Stimulated activated CD4-positive, alpha-beta T cell treated with anti-CD3 and anti-CD28 coated beads, Interleukin-2, amount 100 ng/mL, for 4 hours (primary cell): ENCODE results near the gene GPX3.

ENCODE experiments used
- DNase-seq: peaks from one replicate; pipeline ENCODE4 v3.0.0-alpha.2; 2020; ENCODE audit warnings: low read depth

The GPX3 gene

DNA sequence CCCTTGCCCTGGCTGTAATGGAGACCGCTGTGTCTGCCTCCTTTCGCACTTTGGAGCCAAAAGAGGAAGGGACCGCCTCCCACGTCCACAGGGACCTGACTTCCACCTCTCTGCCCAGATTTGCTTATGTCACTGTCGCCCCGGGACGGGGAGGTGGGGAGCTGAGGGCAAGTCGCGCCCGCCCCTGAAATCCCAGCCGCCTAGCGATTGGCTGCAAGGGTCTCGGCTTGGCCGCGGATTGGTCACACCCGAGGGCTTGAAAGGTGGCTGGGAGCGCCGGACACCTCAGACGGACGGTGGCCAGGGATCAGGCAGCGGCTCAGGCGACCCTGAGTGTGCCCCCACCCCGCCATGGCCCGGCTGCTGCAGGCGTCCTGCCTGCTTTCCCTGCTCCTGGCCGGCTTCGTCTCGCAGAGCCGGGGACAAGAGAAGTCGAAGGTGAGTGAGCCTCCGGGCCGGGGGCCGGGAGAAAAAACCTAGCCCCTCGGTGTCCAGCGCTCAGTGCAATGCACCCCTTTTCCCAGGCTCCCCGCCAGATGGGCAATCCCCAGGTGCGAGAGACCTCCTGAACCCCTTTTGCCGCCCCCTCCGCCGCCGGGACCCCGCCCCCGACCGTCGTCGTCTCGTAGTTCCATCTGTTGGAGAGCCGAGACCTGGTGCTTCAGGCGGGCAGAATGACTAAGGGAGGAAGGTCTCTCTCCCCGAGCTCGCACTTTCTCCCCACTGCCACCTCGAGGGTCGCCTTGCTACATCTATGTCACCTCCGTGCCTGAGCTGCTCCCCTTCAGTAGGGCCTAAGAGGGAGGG is at the start of gene GPX3:
Gene GPX3, plus strand, starts transcription at position 288 of the 807 bp plus-strand sequence. Its CDS starts 64 bp downstream, at position 352.
- DNase-seq: no peak

- DNase-seq: no peak
Observed at GRCh38 chr5:150978590-150978989, 41.8 kb upstream of the GPX3 start.

DNA sequence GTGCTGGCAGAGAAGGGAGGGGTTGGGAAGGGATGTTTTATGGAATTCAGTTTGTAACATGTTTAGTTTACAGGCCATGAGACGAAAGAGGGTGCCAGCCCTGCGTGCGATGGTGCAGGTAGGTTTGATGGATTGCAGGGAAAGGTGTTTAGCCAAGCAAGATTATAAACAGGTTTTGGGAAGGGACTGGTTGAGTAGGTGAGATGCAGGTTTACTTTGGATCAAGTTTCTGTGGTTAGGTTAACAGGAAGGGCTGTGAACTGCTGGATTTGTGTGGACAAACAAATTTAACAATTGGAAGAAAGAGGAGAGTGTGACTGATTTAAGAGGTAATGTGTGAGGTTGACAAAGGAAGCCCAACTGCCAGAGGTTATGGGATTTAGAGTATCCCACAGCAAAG is 32.6 kb upstream of the GPX3 start:
- DNase-seq: no peak

- no peak for DNase-seq
Observed at GRCh38 chr5:150989695-150990094, 30.7 kb upstream of the GPX3 start.

GRCh38 chr5:150992705-150993104 is 27.7 kb upstream of the GPX3 start:
- DNase-seq: no peak

GRCh38 chr5:150993422-150993821 is 27.0 kb upstream of the GPX3 start:
- no peak for DNase-seq

DNA sequence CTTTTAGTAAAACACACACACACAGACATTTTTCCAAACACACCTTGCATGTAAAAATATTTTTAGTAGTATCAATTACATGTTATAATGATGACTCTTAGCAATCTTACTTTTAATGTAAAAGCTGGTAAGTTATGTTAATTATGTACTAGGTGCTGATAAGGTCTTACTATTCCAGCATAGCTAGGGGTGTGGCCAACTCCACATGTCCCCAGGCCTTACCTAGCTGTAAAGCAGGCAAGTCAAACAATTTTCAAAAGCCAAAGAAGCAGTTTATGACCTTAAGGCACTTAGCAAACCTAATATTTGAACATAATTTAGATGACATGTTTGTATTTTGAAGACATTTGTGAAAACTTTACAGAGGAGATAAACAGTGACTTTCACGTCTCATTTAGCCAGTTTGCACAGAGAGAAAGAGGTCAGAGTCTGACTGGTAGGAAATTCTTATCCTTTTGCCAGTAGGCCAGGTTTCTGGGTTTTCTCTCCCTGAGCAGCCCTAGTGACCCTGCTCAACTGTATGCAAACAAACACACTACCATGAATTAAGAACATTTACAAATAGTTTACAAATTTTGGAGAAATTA is 26.5 kb upstream of the GPX3 start:
- DNase-seq: no peak

GRCh38 chr5:150999704-151000442 is 20.5 kb upstream of the GPX3 start:
- DNase-seq: no peak

DNA sequence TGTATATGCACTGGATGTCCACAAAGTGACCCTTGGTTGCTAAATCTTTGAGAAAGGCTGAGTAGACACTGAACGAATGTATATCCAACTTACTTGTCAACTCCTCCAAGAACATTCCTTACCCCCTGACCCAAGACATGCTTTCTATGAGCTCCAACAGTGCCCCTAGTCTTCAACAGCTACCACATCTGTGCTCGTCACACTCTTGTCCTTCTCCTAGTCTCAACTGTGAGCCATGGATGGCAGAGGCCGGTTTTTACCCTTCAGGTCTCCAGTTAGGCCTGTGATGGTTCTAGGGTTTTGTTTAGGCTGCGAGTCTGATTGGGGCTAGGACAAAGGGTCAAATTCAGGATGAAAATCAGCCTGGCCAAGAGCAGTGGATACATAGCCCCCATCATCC is 19.0 kb upstream of the GPX3 start:
- no peak for DNase-seq

GRCh38 chr5:151002250-151002649 is 18.1 kb upstream of the GPX3 start:
- DNase-seq: no peak

DNA sequence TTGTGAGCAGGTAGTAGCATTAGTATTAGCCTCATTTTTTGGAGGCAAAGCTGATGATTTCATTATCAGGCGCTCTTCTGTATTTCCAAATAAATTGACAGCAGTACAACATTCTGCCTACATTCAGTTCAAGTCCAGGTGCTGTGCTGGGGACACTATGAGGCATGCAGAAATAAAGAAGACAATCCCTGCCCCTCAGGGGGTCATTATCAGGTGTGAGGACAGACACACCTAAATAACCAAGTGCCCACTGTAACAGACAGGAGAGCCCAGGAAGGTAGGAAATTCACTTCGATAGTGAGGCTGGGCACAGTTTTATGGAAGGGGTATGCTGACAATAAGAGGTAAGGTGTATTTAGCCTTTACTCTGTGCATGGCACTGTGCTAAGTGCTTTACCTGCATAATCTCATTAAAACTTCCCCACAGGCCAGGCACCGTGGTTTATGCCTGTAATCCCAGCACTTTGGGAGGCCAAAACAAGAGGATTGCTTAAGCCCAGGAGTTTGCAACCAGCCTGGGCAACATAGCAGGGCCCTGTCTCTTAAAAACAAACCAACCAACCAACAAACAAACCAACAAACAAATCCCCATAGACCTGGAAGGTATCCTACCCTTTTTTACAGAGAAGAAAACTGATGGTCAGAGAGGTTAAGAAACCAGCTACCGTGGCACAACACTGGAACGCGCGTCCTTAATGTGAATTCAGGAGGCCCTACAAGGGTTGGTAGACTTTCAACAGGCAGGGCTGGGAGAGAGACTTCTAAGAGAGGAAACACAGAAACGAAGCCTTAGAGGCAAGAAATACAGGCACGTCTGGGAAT is 17.5 kb upstream of the GPX3 start:
- no peak for DNase-seq

DNA sequence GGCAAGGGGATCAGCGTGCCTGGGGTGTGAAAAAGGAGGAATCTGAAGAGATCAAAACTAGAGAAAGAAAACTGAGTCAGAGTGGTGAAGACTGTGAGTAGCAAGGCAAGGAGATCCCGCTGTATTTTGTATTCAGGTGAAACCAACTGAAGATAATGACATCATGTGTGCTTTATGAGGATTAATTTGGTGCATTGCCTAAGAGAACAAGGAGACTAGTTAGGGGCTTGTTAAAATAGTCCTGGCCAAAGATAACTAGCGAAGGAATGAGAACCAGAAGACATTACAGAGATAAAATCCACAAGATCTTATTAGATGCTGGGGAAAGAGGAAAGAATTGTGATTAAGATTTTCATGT is 16.9 kb upstream of the GPX3 start:
- no peak for DNase-seq

DNA sequence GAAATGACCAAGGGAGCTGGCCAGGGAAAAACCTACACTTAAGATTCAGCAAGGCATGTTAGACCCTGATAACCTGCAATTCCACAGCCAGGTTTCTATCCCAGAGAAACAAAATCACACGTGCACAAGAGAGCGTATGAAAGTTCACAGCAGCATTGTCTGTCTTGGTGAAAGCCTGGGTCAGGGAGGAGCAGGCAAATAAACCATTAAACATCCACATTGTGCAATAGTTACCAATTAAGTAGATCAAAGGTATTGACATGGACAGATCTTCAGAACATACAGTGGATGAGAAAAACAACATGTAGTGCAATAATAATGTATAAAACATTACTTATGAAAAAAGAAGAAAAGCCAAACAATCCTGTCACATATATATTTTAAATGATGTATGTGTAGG is 15.9 kb upstream of the GPX3 start:
- DNase-seq: no peak

GRCh38 chr5:151005187-151005949 is 15.0 kb upstream of the GPX3 start:
- no peak for DNase-seq

GRCh38 chr5:151005950-151006576 is 14.3 kb upstream of the GPX3 start:
- DNase-seq: no peak

GRCh38 chr5:151006704-151007334 is 13.6 kb upstream of the GPX3 start:
- no peak for DNase-seq

- DNase-seq: no peak
Observed at GRCh38 chr5:151007430-151008209, 12.8 kb upstream of the GPX3 start.

- DNase-seq: no peak
Observed at GRCh38 chr5:151008210-151008491, 12.2 kb upstream of the GPX3 start.

- DNase-seq: no peak
Observed at GRCh38 chr5:151008906-151009305, 11.5 kb upstream of the GPX3 start.

GRCh38 chr5:151012862-151013261 is 7.5 kb upstream of the GPX3 start:
- DNase-seq: no peak
